H1 (cell line): ENCODE measurements around the gene ASCC2. TPM values are rescaled to one million over a fixed set of nuclear protein-coding genes. Genes with fewer than 3 reads are reported as not detected.

Experiments
- CTCF ChIA-PET: fragments of 300-600 bp; sonication (Branson Sonifier 250); formaldehyde crosslinking; loops from one replicate; lab custom pipeline; 2021; ENCODE audit not compliant: partially characterized antibody; lab: Charles Lee
- POLR2A ChIA-PET: fragments of 300-600 bp; sonication (Branson Sonifier 250); formaldehyde crosslinking; loops from one replicate; lab custom pipeline; 2021; ENCODE audit warnings: inconsistent platforms; ENCODE audit not compliant: partially characterized antibody; lab: Charles Lee
- DNase-seq, 2 experiments: peaks; one replicate each; pipeline versions ENCODE4 v3.0.0 to v3.0.0-alpha.2; 2010 to 2022; ENCODE audit warnings: low spot score in 2 of 2, low read depth in 1 of 2, mixed read lengths in 1 of 2
- FAIRE-seq: peaks from 2 replicates; lab custom pipeline; 2011; peaks lifted over from hg19 to GRCh38; lab: Jason Lieb, UNC
- H2AFZ ChIP-seq: 2 replicates; pipeline ENCODE4 v1.8.1; 2012; ENCODE audit warnings: low read length, inconsistent platforms
- H2AK5ac ChIP-seq: 2 replicates; pipeline ENCODE4 v1.6.1; 2013; ENCODE audit warnings: low read depth, low read length
- H2BK120ac ChIP-seq: replicated peaks from 2 replicates; pipeline ENCODE3; 2013; ENCODE audit warnings: low read depth, low read length, inconsistent platforms
- H2BK12ac ChIP-seq: 2 replicates; pipeline ENCODE4 v1.6.1; 2013; ENCODE audit warnings: low read depth, low read length
- H2BK15ac ChIP-seq: 2 replicates; pipeline ENCODE4 v1.6.1; 2013; ENCODE audit warnings: low read length
- H2BK20ac ChIP-seq: 2 replicates; pipeline ENCODE4 v1.6.1; 2013; ENCODE audit warnings: low read length
- H2BK5ac ChIP-seq: 2 replicates; pipeline ENCODE4 v1.6.1; 2013; ENCODE audit warnings: low read depth, low read length
- H3K14ac ChIP-seq: 2 replicates; pipeline ENCODE4 v1.6.1; 2013; ENCODE audit warnings: inconsistent platforms; ENCODE audit not compliant: insufficient read length
- H3K18ac ChIP-seq: 2 replicates; pipeline ENCODE4 v1.6.1; 2013; ENCODE audit warnings: low read length; ENCODE audit errors: extremely low read depth
- H3K23ac ChIP-seq: 2 replicates; pipeline ENCODE4 v1.6.1; 2013; ENCODE audit warnings: inconsistent platforms; ENCODE audit not compliant: insufficient read length
- H3K23me2 ChIP-seq: 2 replicates; pipeline ENCODE4 v1.6.1; 2013; ENCODE audit warnings: low read depth, low read length
- H3K27ac ChIP-seq: 2 replicates; pipeline ENCODE4 v1.6.1; 2011; ENCODE audit warnings: low read depth, low read length, inconsistent platforms
- H3K27me3 ChIP-seq, 4 experiments: replicated peaks in 1 of 4; 1 replicate in 1 of 4; 2 replicates in 3 of 4; pipeline versions ENCODE4 v1.6.1 to v1.8.1; 2011 to 2013; ENCODE audit warnings: low read length in 3 of 4, mild to moderate bottlenecking in 3 of 4, inconsistent platforms in 2 of 4, mixed read lengths in 2 of 4, moderate library complexity in 1 of 4; ENCODE audit not compliant: control insufficient read depth in 3 of 4, insufficient read depth in 3 of 4; ENCODE audit errors: extremely low read depth in 1 of 4
- H3K36me3 ChIP-seq, 4 experiments: 2 replicates each; pipeline versions ENCODE4 v1.6.1 to v1.8.1; 2011 to 2013; ENCODE audit warnings: mild to moderate bottlenecking in 4 of 4, low read length in 3 of 4, moderate library complexity in 2 of 4, control low read depth in 1 of 4, inconsistent platforms in 1 of 4; ENCODE audit not compliant: insufficient read depth in 4 of 4, control insufficient read depth in 2 of 4
- H3K4ac ChIP-seq: replicated peaks from 2 replicates; pipeline ENCODE3; 2013; ENCODE audit warnings: low read length, low read depth, mixed read lengths, inconsistent platforms; ENCODE audit not compliant: insufficient read length
- H3K4me1 ChIP-seq, 4 experiments: replicated peaks in 1 of 4; 1 replicate in 1 of 4; 2 replicates in 3 of 4; pipeline versions ENCODE4 v1.6.1 to v1.8.1; 2011 to 2013; ENCODE audit warnings: low read length in 3 of 4, inconsistent platforms in 2 of 4, mixed read lengths in 1 of 4; ENCODE audit not compliant: insufficient read depth in 4 of 4, control insufficient read depth in 3 of 4
- H3K4me2 ChIP-seq, 2 experiments: 2 replicates each; pipeline versions ENCODE4 v1.6.1 to v1.8.1; 2011 to 2013; ENCODE audit warnings: low read depth in 2 of 2, low read length in 2 of 2, control low read depth in 1 of 2, inconsistent platforms in 1 of 2, mild to moderate bottlenecking in 1 of 2; ENCODE audit not compliant: insufficient read depth in 1 of 2
- H3K4me3 ChIP-seq, 4 experiments: fragments of 200-600, 300-600 bp in 1 of 4; sonication (generic), shearing (Covaris generic), sonication (Bioruptor Twin) in 1 of 4; 2 replicates each; pipeline versions ENCODE4 v1.5.1 to v1.8.1; 2011 to 2016; ENCODE audit warnings: low read length in 4 of 4, low read depth in 3 of 4, control low read depth in 2 of 4, inconsistent platforms in 2 of 4, mild to moderate bottlenecking in 2 of 4, mixed read lengths in 1 of 4, moderate library complexity in 1 of 4; ENCODE audit not compliant: insufficient read depth in 2 of 4; ENCODE audit errors: extremely low read depth in 1 of 4
- H3K56ac ChIP-seq: replicated peaks from 2 replicates; pipeline ENCODE3; 2013; ENCODE audit warnings: low read depth, mild to moderate bottlenecking, mixed read lengths, low read length, inconsistent platforms; ENCODE audit not compliant: insufficient read length
- H3K79me1 ChIP-seq: 2 replicates; pipeline ENCODE4 v1.6.1; 2013; ENCODE audit warnings: low read depth, low read length, control low read depth
- H3K79me2 ChIP-seq, 2 experiments: 2 replicates each; pipeline versions ENCODE4 v1.6.1 to v1.8.1; 2012 to 2013; ENCODE audit warnings: low read length in 2 of 2, mild to moderate bottlenecking in 2 of 2, inconsistent platforms in 1 of 2; ENCODE audit not compliant: insufficient read depth in 2 of 2, control insufficient read depth in 1 of 2
- H3K9ac ChIP-seq, 4 experiments: replicated peaks in 1 of 4; 1 replicate in 1 of 4; 2 replicates in 3 of 4; pipeline versions ENCODE4 v1.6.1 to v1.8.1; 2011 to 2013; ENCODE audit warnings: low read depth in 3 of 4, low read length in 3 of 4, control low read depth in 2 of 4, mild to moderate bottlenecking in 2 of 4, moderate library complexity in 2 of 4, inconsistent platforms in 1 of 4; ENCODE audit errors: extremely low read depth in 1 of 4
- H3K9me3 ChIP-seq, 2 experiments: 2 replicates each; pipeline versions ENCODE4 v1.6.1 to v1.8.1; 2012 to 2013; ENCODE audit warnings: mild to moderate bottlenecking in 2 of 2, moderate library complexity in 2 of 2, control low read depth in 1 of 2, inconsistent platforms in 1 of 2, low read depth in 1 of 2, low read length in 1 of 2, mixed read lengths in 1 of 2; ENCODE audit not compliant: insufficient read depth in 2 of 2
- H4K20me1 ChIP-seq, 2 experiments: replicated peaks in 1 of 2; 2 replicates each; pipeline versions ENCODE3 to v1.8.1; 2011 to 2013; ENCODE audit warnings: inconsistent platforms in 2 of 2, low read length in 2 of 2, mild to moderate bottlenecking in 1 of 2; ENCODE audit not compliant: insufficient read depth in 2 of 2, control insufficient read depth in 1 of 2
- H4K5ac ChIP-seq: 2 replicates; pipeline ENCODE4 v1.6.1; 2013; ENCODE audit warnings: low read length, low read depth, mixed read lengths, inconsistent platforms; ENCODE audit not compliant: insufficient read length
- H4K8ac ChIP-seq: 2 replicates; pipeline ENCODE4 v1.8.0; 2013; ENCODE audit warnings: mild to moderate bottlenecking, moderate library complexity, low read length, inconsistent platforms; ENCODE audit not compliant: insufficient read depth; ENCODE audit errors: extremely low read depth
- H4K91ac ChIP-seq: replicated peaks from 2 replicates; pipeline ENCODE3; 2013; ENCODE audit warnings: low read length, mixed read lengths, inconsistent platforms; ENCODE audit not compliant: insufficient read length
- CBX8 ChIP-seq: fragments of 300-800, 300-1000 bp; sonication (generic); IDR thresholded peaks from 2 replicates; pipeline ENCODE4 v1.7.1; 2016; ENCODE audit warnings: low read depth, low read length, borderline replicate concordance
- CREB1 ChIP-seq: IDR thresholded peaks from 2 replicates; pipeline ENCODE4 v1.6.1; 2012; ENCODE audit warnings: inconsistent platforms
- CTCF ChIP-seq, 3 experiments: IDR thresholded peaks; 1 replicate in 2 of 3; 2 replicates in 1 of 3; pipeline versions ENCODE4 v1.5.1 to v1.6.1; 2011; ENCODE audit warnings: low read length in 3 of 3, mild to moderate bottlenecking in 3 of 3, inconsistent platforms in 2 of 3, low read depth in 1 of 3, moderate library complexity in 1 of 3; ENCODE audit not compliant: insufficient read depth in 1 of 3; ENCODE audit errors: control extremely low read depth in 1 of 3
- GABPA ChIP-seq: IDR thresholded peaks from 2 replicates; pipeline ENCODE4 v1.6.1; 2011; ENCODE audit warnings: mild to moderate bottlenecking, low read length, moderate library complexity, borderline replicate concordance; ENCODE audit not compliant: insufficient read depth
- HDAC2 ChIP-seq, 2 experiments: fragments of 300-600 bp in 1 of 2; sonication (generic) in 1 of 2; IDR thresholded peaks; 2 replicates each; pipeline ENCODE4 v1.6.1; 2011 to 2012; ENCODE audit warnings: low read depth in 2 of 2, low read length in 2 of 2, mild to moderate bottlenecking in 2 of 2, moderate library complexity in 2 of 2, borderline replicate concordance in 1 of 2, inconsistent platforms in 1 of 2
- MAFK ChIP-seq: IDR thresholded peaks from 2 replicates; pipeline ENCODE4 v1.6.1; 2012; ENCODE audit warnings: low read depth, mild to moderate bottlenecking, improper control_type of control experiment, low read length
- SP1 ChIP-seq: IDR thresholded peaks from 2 replicates; pipeline ENCODE4 v1.6.1; 2011; ENCODE audit warnings: low read depth, low read length
- TAF1 ChIP-seq: IDR thresholded peaks from 2 replicates; pipeline ENCODE4 v1.6.1; 2011; ENCODE audit warnings: mild to moderate bottlenecking, low read depth, low read length
- TBP ChIP-seq: IDR thresholded peaks from 2 replicates; pipeline ENCODE4 v1.6.1; 2011; ENCODE audit warnings: low read depth, low read length, improper control_type of control experiment
- TEAD4 ChIP-seq: IDR thresholded peaks from 2 replicates; pipeline ENCODE4 v1.6.1; 2012; ENCODE audit warnings: low read depth, low read length, inconsistent platforms, mixed read lengths
- USF2 ChIP-seq: IDR thresholded peaks from 2 replicates; pipeline ENCODE4 v1.6.1; 2011; ENCODE audit warnings: low read length, improper control_type of control experiment
- WGBS, 2 experiments: shearing (Covaris generic) in 1 of 2; methylation state at CpG; one replicate each; pipeline versions ENCODE4 v1.1.6 to v1.1.7; 2013 to 2015; ENCODE audit warnings: low lambda C conversion rate in 2 of 2, mixed read lengths in 2 of 2, inconsistent platforms in 1 of 2, low coverage in 1 of 2, missing lambda C conversion rate in 1 of 2; ENCODE audit not compliant: insufficient replicate concordance in 2 of 2, insufficient coverage in 1 of 2, insufficient read length in 1 of 2; ENCODE audit errors: extremely low coverage in 1 of 2, missing lambda C conversion rate in 1 of 2; 5-methylcytosine and 5-hydroxymethylcytosine counted together
- polyA plus RNA-seq, 7 experiments: library from polyadenylated mRNA; depleted of rRNA in 3 of 7; stranded (reverse) in 5 of 7; unstranded in 2 of 7; fragments of >200 nt in 5 of 7; fragments of 200-250 nt in 2 of 7; gene quantifications; 1 replicate in 5 of 7; 2 replicates in 1 of 7; 4 replicates in 1 of 7; pipeline versions ENCODE4 v1.2.1 to v1.2.3, GENCODE V29; 2011 to 2013; ENCODE audit warnings: missing spikeins in 2 of 7, mixed read lengths in 2 of 7
- total RNA-seq: library from RNA; stranded (reverse); fragmentation: NEBNext Ultra II Directional; extraction: Animal tissue kit (Norgen Biotek cat#: 25700); gene quantifications from 2 replicates; pipeline ENCODE4 v1.2.1, GENCODE V29; 2021

The ASCC2 gene
- total and polyA plus RNA-seq, 2 of the 8 experiments (the other 6 are each of a cell fraction or from before 2014, with no cell fraction given): 35.0 to 35.8 TPM

GRCh38 chr22:29846290-29846689, 8.2 kb upstream of the ASCC2 start:
- no peak for FAIRE-seq
- Histone ChIP-seq H3K18ac (no peak overlapping the region), H2BK12ac (no peak overlapping the region), H3K4me1 (no peaks in the 10 kb centered on the region), H3K23ac (no peak overlapping the region), H2AFZ (no peak overlapping the region), H3K4me3 (no peak overlapping the region), H3K56ac (no peak overlapping the region), H3K36me3 (no peaks in the 10 kb centered on the region), H2BK15ac (no peak overlapping the region), H3K27me3 (no peaks in the 10 kb centered on the region), H2BK5ac (no peak overlapping the region), H3K14ac (no peak overlapping the region), H4K5ac (no peak overlapping the region), H3K4me2 (no peak overlapping the region), H3K9ac (no peak overlapping the region), H3K79me2 (no peaks in the 10 kb centered on the region), H2BK20ac (no peak overlapping the region), H4K8ac (no peak overlapping the region), H4K20me1 (no peaks in the 10 kb centered on the region), H2AK5ac (no peak overlapping the region), H3K27ac (no peak overlapping the region), H2BK120ac (no peak overlapping the region), H4K91ac (no peak overlapping the region), H3K4ac (no peak overlapping the region), H3K79me1 (no peaks in the 10 kb centered on the region), H3K23me2 (no peaks in the 10 kb centered on the region), H3K9me3 (no peaks in the 10 kb centered on the region)
- CTCF ChIA-PET: interaction anchor here (1.0 to 1.1 kb wide), 3 partner anchors 16 to 159 kb away, joined by 3 to 4 read pairs (median 3); no protein-coding TSS in a partner anchor
- no peak for DNase-seq
- POLR2A ChIA-PET: no interaction called here
- 90% methylated on average over 2 of the region's 2 CpGs; no CpG with 5 or more reads in 1 of the 2 experiments for WGBS, 2 experiments
- TF ChIP-seq TBP (no peak), TAF1 (no peak), MAFK (no peak), TEAD4 (no peak), CBX8 (no peak), USF2 (no peak), CTCF (IDR thresholded peaks at IDR 0.05; ENCODE audit: control extremely low read depth in 1 of 3, insufficient read depth in 1 of 3, low read depth in 1 of 3, low read length in 3 of 3) (no peak), SP1 (no peak), HDAC2 (IDR thresholded peaks at IDR 0.05; ENCODE audit: borderline replicate concordance in 1 of 2, low read depth in 2 of 2, low read length in 2 of 2) (no peak), GABPA (no peak), CREB1 (no peak)
